Esophagus muscularis mucosa (tissue), 3 donors: ENCODE data around the gene ABCD4.

ENCODE experiments used
- POLR2A ChIP-seq: fragments of 450-650 bp; IDR thresholded peaks from one replicate; pipeline ENCODE4 v1.6.1; 2017; ENCODE audit warnings: antibody characterized with exemption, moderate library complexity, mild to moderate bottlenecking, low read depth
- TF ChIP-seq, protein P1 (sequence below), 3 experiments: fragments of 200-600 bp in 2 of 3; fragments of 450-650 bp in 1 of 3; sonication (generic) in 2 of 3; IDR thresholded peaks; one replicate each; pipeline ENCODE4 v1.5.1; 2017 to 2019; ENCODE audit warnings: antibody characterized with exemption in 3 of 3, mild to moderate bottlenecking in 2 of 3, moderate library complexity in 1 of 3

DNA sequence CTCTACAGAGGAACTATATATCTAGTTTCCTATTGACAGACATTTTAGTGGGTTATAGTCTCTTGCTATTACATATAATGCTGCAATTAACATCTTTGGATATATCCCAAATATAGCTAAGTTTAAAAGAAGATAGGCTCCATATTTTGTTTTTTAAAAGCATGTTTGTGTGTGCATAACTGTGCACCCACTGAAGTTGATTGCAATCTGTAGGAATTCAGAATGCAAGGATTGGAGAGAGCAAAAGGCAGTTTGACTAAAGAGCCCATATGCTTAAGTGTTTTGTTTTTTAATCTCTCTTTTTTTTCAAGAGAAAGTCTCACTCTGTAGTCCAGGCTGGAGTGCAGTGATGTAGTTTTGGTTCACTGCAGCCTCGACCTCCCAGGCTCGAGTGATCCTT, 9.4 kb upstream of the ABCD4 start:
- TF ChIP-seq POLR2A = no peak
- TF ChIP-seq, protein P1, sequence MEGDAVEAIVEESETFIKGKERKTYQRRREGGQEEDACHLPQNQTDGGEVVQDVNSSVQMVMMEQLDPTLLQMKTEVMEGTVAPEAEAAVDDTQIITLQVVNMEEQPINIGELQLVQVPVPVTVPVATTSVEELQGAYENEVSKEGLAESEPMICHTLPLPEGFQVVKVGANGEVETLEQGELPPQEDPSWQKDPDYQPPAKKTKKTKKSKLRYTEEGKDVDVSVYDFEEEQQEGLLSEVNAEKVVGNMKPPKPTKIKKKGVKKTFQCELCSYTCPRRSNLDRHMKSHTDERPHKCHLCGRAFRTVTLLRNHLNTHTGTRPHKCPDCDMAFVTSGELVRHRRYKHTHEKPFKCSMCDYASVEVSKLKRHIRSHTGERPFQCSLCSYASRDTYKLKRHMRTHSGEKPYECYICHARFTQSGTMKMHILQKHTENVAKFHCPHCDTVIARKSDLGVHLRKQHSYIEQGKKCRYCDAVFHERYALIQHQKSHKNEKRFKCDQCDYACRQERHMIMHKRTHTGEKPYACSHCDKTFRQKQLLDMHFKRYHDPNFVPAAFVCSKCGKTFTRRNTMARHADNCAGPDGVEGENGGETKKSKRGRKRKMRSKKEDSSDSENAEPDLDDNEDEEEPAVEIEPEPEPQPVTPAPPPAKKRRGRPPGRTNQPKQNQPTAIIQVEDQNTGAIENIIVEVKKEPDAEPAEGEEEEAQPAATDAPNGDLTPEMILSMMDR (IDR thresholded peaks at IDR 0.05) = no peak
